Measurements from ENCODE around the gene PCDHGA4.
"Not testable (repeated sequence)": the region's sequence is repeated elsewhere in the genome, so short reads cannot be mapped to it uniquely, and the experiment has no call there.

PCDHGA4 gene

GRCh38 chr5:141366016-141366896, 11.4 kb downstream of the PCDHGA4 start:
- TF ChIP-seq POLR2AphosphoS5 (IDR thresholded peaks at IDR 0.05; ENCODE audit: low read depth, low read length) (no peak), POLR2A (IDR thresholded peaks at IDR 0.05; ENCODE audit: low read depth, low read length) (no peak), POU2F2 (IDR thresholded peaks at IDR 0.05; ENCODE audit: low read depth, low read length) (no peak), SPI1 (IDR thresholded peaks at IDR 0.05; ENCODE audit: low read depth, low read length) (no peak), PAX5 (IDR thresholded peaks at IDR 0.05; ENCODE audit: insufficient read depth, low read length, severe bottlenecking) (no peak), TAF1 (IDR thresholded peaks at IDR 0.05; ENCODE audit: low read depth, low read length) (no peak)
- FAIRE-seq (no peak), DNase-seq (ENCODE audit: insufficient read length, low spot score) (no peak)

- FAIRE-seq (peak; percentile 5), DNase-seq (ENCODE audit: insufficient read length, low spot score) (peak; percentile 43)
- TF ChIP-seq TAF1 (IDR thresholded peaks at IDR 0.05; ENCODE audit: low read depth, low read length) (no peak), SPI1 (IDR thresholded peaks at IDR 0.05; ENCODE audit: low read depth, low read length) (no peak), POU2F2 (IDR thresholded peaks at IDR 0.05; ENCODE audit: low read depth, low read length) (no peak), POLR2AphosphoS5 (IDR thresholded peaks at IDR 0.05; ENCODE audit: low read depth, low read length) (no peak), POLR2A (IDR thresholded peaks at IDR 0.05; ENCODE audit: low read depth, low read length) (no peak), PAX5 (IDR thresholded peaks at IDR 0.05; ENCODE audit: insufficient read depth, low read length, severe bottlenecking) (no peak)
Measured at GRCh38 chr5:141369994-141370848, 15.4 kb downstream of the PCDHGA4 start, which contains the start of gene PCDHGB3. Gene PCDHGB3, plus strand, starts transcription at chr5:141370242. Its CDS starts 153 bp downstream, at chr5:141370395.

GRCh38 chr5:141371572-141372475, 17.0 kb downstream of the PCDHGA4 start:
- DNase-seq (ENCODE audit: insufficient read length, low spot score), result no peak
- FAIRE-seq, result no peak
- TF ChIP-seq POLR2A (IDR thresholded peaks at IDR 0.05; ENCODE audit: low read depth, low read length) (no peak), POU2F2 (IDR thresholded peaks at IDR 0.05; ENCODE audit: low read depth, low read length) (no peak)

GRCh38 chr5:141373673-141374317, 19.0 kb downstream of the PCDHGA4 start, which contains the start of gene PCDHGA6:
Gene PCDHGA6, plus strand, starts transcription at chr5:141373891. Its CDS starts 193 bp downstream, at chr5:141374084.
- DNase-seq (ENCODE audit: insufficient read length, low spot score) (no peak), FAIRE-seq (no peak)
- TF ChIP-seq SPI1 (IDR thresholded peaks at IDR 0.05; ENCODE audit: low read depth, low read length) (no peak), POLR2AphosphoS5 (IDR thresholded peaks at IDR 0.05; ENCODE audit: low read depth, low read length) (no peak), POU2F2 (IDR thresholded peaks at IDR 0.05; ENCODE audit: low read depth, low read length) (no peak), PAX5 (IDR thresholded peaks at IDR 0.05; ENCODE audit: insufficient read depth, low read length, severe bottlenecking) (no peak), POLR2A (IDR thresholded peaks at IDR 0.05; ENCODE audit: low read depth, low read length) (no peak), TAF1 (IDR thresholded peaks at IDR 0.05; ENCODE audit: low read depth, low read length) (no peak)

GRCh38 chr5:141374627-141375026, 19.8 kb downstream of the PCDHGA4 start:
- no peak for TF ChIP-seq POU2F2 (IDR thresholded peaks at IDR 0.05; ENCODE audit: low read depth, low read length)
- no peak for TF ChIP-seq PAX5 (IDR thresholded peaks at IDR 0.05; ENCODE audit: insufficient read depth, low read length, severe bottlenecking)
- no peak for TF ChIP-seq SPI1 (IDR thresholded peaks at IDR 0.05; ENCODE audit: low read depth, low read length)
- no peak for TF ChIP-seq POLR2A (IDR thresholded peaks at IDR 0.05; ENCODE audit: low read depth, low read length)
- TF ChIP-seq POLR2AphosphoS5 (IDR thresholded peaks at IDR 0.05; ENCODE audit: low read depth, low read length), result no peak
- TF ChIP-seq TAF1 (IDR thresholded peaks at IDR 0.05; ENCODE audit: low read depth, low read length), result no peak
- FAIRE-seq (no peak), DNase-seq (ENCODE audit: insufficient read length, low spot score) (no peak)

- DNase-seq (ENCODE audit: insufficient read length, low spot score); FAIRE-seq: not testable (repeated sequence)
Measured at GRCh38 chr5:141375444-141376155, 20.8 kb downstream of the PCDHGA4 start.

- DNase-seq (ENCODE audit: insufficient read length, low spot score) (no peak), FAIRE-seq (no peak)
- TF ChIP-seq POLR2AphosphoS5 (IDR thresholded peaks at IDR 0.05; ENCODE audit: low read depth, low read length) (no peak), SPI1 (IDR thresholded peaks at IDR 0.05; ENCODE audit: low read depth, low read length) (no peak), TAF1 (IDR thresholded peaks at IDR 0.05; ENCODE audit: low read depth, low read length) (no peak), POLR2A (IDR thresholded peaks at IDR 0.05; ENCODE audit: low read depth, low read length) (no peak), POU2F2 (IDR thresholded peaks at IDR 0.05; ENCODE audit: low read depth, low read length) (no peak), PAX5 (IDR thresholded peaks at IDR 0.05; ENCODE audit: insufficient read depth, low read length, severe bottlenecking) (no peak)
Measured at GRCh38 chr5:141382469-141383294, 27.9 kb downstream of the PCDHGA4 start, which contains the start of gene PCDHGA7. Gene PCDHGA7, plus strand, starts transcription at chr5:141382742. Its CDS starts 158 bp downstream, at chr5:141382900.

All from GM12891 (cell line).